HG03354 (cell line): ENCODE data around the gene FHL2.
"Not testable (repeated sequence)": the region's sequence is repeated elsewhere in the genome, so short reads cannot be mapped to it uniquely, and the experiment has no call there.

ENCODE experiments used
- ATAC-seq: cut with Tn5 transposase; IDR thresholded peaks from one replicate; pipeline ENCODE4 v1.9.1; 2021; ENCODE audit warnings: mild to moderate bottlenecking; ENCODE audit not compliant: unreplicated experiment, poor library complexity, severe bottlenecking

Gene FHL2

GRCh38 chr2:105425936-105426625, 27.2 kb upstream of the FHL2 start:
- ATAC-seq: no peak

GRCh38 chr2:105424836-105425235, 26.0 kb upstream of the FHL2 start:
- not testable (repeated sequence) for ATAC-seq

GRCh38 chr2:105422801-105423200, 23.9 kb upstream of the FHL2 start:
- ATAC-seq: no peak

GRCh38 chr2:105421053-105421452, 22.2 kb upstream of the FHL2 start:
- ATAC-seq: no peak

DNA sequence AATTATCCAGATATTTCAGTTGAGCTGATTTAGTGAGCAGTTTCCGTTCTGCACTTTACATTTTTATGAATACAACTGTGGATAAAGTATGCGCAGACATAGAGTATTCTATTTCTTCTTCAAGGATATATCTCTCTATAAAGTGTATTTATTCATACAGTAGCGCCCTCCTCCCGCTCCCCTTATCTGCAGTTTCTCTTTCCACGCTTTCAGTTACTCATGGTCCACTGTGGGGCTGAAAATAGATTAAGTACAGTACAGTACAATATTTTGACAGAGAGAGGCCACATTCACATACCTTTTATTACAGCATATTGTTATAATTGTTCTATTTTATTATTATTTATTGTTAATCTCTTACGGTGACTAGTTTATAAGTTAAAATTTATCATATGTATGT, 19.7 kb upstream of the FHL2 start:
- ATAC-seq: no peak

GRCh38 chr2:105417857-105418436, 19.1 kb upstream of the FHL2 start:
- ATAC-seq: no peak

GRCh38 chr2:105416156-105416555, 17.3 kb upstream of the FHL2 start:
- ATAC-seq: no peak

DNA sequence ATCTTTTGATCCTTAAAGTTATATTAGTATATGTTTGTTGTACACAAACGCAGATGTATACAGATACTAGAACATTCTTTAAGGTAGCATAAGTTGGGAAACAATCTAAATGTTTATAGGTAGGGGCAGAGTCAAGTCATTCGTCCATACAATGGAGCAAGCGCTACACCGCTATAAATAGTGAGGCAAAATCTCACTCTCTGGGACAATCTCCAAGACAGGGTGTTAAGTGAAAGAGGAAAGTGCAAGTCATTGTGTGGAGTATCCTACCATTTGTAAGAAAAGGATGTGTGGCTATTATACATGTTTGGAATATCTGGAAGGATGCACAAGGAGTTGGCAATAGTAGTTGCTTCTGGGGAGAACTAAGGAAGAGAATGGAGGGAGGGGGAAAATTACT, 16.2 kb upstream of the FHL2 start:
- no peak for ATAC-seq

DNA sequence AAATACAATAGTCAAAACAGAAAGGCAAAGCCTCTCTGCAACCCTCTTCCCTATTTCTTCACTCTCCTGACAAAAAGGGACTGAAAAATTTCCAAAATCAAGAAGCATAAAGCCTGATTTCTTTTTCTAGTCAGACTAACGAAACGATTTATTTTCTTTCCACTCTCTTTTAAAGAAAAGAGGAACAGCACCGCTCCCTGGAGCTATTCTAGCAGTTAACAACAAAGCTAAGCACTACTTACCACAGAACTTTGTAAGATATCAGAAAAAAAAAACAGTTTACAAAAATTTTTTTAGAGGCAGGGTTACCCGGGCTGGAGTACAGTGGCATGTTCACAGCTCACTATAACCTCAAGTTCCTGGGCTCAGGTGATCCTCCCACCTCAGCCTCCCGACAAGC, 14.4 kb upstream of the FHL2 start:
- ATAC-seq: no peak

- no peak for ATAC-seq
These were observed 13.7 kb upstream of the FHL2 start for GRCh38 chr2:105412584-105412983.

- ATAC-seq: no peak
These were observed 13.0 kb upstream of the FHL2 start for GRCh38 chr2:105411720-105412407.

DNA sequence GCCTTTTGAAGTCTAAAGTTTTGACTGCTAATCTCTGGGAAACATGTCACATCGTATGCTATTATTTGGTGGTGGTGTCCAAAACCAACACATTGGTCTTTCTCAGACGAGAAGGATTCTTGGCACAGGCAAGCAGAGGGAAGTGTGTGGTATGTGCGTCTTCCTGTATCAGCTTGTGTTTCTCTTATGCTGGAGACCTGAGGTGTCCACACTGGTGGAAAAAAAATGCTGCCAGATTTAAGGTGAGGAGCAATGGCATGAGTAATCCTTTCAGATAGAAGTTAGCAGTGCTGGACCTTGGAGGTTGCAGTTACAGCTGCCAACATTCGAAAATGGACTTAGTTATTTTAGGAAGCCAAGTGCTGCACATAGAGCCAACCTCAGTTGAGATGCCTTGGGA, 11.7 kb upstream of the FHL2 start:
- no peak for ATAC-seq

GRCh38 chr2:105409717-105410116, 10.9 kb upstream of the FHL2 start:
- ATAC-seq: no peak

- no peak for ATAC-seq
These were observed 9.3 kb upstream of the FHL2 start for GRCh38 chr2:105407946-105408743.

GRCh38 chr2:105406221-105406620, 7.4 kb upstream of the FHL2 start:
- ATAC-seq: no peak

DNA sequence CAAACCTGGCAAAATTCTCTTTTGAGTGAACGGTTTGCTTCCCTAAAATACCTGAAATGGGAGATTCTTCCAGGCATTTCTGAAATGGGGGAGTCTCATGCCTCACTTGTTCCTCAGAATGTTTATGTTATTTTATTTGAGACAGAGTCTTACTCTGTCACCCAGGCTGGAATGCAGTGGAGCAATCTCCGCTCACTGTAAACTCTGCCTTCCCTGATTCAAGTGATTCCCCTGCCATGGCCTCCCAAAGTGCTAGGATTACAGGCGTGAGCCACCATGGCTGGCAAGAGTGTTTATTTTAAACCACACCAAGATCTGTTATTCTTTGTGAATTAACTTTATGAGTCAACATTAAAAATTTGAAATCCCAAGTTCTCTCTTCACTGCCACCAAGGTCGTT, 6.4 kb upstream of the FHL2 start:
- no peak for ATAC-seq

DNA sequence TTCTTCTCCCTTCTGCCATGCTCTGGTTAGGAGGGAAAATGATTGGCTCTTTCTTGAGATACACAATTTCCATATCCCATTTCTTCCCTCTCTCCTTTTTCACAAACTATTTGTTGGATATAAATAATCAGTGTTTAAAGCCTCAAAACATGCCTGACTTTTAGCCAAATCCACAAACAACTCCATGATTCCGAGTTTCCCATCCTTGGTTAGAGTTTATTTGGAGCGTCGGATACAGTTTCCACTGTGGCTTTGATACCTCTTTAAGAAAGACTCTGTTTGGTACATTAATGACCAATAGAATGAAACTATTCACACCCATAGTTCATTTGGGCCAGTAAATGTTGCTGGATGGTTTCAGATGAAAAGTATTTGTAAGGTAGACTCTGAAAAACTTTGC, 5.9 kb upstream of the FHL2 start:
- no peak for ATAC-seq

GRCh38 chr2:105403783-105404698, 5.2 kb upstream of the FHL2 start:
- ATAC-seq: no peak

GRCh38 chr2:105403241-105403782, 4.5 kb upstream of the FHL2 start:
- no peak for ATAC-seq
